ENCODE measurements around the gene PRICKLE2.

The PRICKLE2 gene

GRCh38 chr3:64160000-64160695 lies 65.1 kb downstream of the PRICKLE2 start:
- no peak for DNase-seq

GRCh38 chr3:64158334-64158733 lies 66.9 kb downstream of the PRICKLE2 start:
- DNase-seq: no peak

- DNase-seq: no peak
Observed at GRCh38 chr3:64157150-64158035, 67.9 kb downstream of the PRICKLE2 start.

DNA sequence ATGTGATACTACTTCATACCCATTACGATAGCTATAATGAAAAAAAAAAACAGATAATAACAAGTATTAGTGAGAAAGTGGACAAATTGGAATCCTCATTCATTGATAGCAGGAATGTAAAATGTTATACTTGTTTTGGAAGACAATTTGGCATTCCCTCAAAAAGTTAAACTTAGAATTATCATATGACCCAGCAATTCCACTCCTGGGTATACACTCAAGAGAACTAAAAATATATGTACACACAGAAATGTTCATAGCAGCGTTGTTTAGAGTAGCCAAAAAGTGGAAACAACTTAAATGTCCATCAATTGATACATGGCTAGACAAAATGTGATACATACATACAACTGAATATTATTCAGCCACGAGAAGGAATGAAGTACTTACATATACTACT lies 69.9 kb downstream of the PRICKLE2 start:
- no peak for DNase-seq

- DNase-seq: no peak
Observed at GRCh38 chr3:64152676-64153466, 72.4 kb downstream of the PRICKLE2 start.

DNA sequence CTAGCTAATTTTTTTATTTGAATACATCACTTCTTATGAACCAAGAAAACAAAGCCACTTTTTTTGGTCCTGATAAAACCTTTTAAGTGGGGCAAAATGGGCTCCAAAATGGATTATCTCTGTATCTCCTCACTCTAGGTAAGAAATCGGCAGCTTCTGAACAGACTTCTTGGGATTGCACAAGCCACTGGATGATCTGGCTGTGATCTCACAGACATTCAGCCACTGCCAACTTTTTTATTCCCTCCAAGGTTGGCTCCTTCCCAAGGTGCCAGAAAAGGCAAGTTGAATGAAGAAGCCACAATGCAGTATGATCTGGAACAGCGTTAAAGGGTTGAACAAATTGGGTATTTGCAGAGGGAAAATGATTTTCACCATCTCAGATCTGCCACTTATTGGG lies 73.2 kb downstream of the PRICKLE2 start:
- DNase-seq: no peak

DNA sequence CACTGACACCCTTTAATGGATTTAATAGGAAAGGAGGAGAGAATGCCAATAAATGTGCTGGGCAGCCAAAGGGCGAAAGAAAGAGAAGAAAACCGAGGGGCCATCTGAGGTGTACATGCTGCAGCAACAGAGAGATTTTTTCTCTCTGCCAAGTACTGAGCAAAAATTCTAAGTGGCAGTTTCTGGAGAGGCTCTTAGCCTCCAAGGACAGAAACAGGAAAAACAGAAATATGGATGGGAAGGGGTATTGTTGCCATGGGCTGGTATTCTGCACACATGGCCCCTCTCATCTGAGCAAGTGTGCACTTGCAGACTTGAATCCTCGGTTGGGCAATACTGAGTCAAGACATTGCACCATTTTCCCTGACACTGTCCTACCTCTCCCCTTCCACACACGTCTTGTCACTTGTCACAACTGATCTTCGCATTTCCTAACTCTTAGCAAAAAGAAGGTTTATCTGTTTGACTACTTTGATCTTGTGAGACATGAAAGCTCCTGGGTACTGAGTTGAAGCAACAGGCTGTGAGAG lies 73.9 kb downstream of the PRICKLE2 start:
- no peak for DNase-seq

GRCh38 chr3:64150623-64151207 lies 74.6 kb downstream of the PRICKLE2 start:
- DNase-seq: peak; percentile 58

DNA sequence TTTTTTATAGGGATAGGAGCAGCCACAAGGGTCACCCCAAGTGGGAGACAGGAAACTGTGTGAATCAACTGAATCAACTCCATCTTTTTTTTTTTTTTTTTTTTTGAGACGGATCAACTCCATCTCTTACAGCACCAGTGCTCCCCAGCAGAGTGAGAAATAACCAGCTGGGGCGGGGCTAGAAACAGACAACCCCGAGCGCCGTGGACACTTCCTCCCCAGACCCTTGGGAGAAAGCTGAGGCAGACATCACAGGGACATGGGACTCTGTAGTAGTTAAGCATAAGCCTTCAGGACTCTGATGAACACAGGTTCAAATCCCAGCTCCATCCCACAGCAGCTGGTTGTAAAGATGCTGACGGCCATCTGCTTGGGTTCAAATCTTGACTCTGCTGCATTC lies 75.4 kb downstream of the PRICKLE2 start:
- DNase-seq: no peak

DNA sequence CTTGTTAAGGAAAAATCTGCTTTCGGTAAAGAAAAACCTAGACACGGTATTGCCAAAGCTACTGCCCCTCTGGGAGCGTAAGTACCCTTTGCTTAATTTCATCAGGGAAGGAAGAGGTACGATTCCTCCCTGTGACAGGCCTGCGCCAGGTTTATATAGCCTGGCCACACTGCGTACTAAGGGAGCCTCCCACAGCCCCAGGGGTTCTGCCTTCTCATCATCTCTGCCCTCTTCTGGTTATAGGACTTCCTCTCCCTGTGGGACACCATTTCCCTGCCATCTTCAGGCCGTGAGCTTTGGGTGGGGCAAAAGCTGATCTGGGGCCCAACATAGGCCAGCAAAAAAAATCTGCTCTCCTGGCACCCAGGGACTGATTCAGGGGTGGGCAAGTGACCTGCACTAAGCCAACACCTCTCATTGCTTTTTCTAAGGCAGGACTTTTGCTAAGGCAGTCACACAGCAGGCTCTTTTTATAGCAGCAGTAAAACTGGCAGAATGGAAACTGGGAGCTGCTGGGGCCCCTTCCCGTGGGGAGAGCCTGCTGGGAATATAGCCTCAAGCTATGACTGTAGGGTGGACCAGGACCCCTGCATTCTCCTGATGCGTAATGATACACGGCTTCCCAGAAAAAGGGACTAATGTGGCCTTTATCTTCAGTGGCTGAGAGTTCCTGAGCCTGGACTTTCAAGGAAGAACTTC lies 76.2 kb downstream of the PRICKLE2 start:
- DNase-seq: no peak

DNA sequence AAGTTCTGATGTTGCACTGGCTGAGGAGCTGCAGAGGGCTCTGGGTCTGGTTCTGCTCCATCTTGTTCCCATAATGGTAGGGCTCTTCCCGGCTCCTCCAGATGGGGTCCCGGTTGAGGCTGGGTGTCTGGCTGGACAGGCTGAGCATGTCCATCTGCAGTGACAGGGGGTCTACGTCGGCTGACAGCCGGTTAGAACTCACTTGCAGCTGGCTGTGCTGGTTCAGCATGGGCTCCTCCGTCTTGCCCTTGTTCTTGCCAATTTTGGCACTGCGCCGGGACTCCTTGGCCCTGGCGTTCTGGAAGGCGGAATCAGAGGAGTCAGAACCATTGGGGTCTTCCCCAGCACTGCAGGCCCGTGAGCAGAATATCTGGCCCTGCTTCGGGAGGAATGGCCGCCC lies 78.1 kb downstream of the PRICKLE2 start:
- DNase-seq: no peak

DNA sequence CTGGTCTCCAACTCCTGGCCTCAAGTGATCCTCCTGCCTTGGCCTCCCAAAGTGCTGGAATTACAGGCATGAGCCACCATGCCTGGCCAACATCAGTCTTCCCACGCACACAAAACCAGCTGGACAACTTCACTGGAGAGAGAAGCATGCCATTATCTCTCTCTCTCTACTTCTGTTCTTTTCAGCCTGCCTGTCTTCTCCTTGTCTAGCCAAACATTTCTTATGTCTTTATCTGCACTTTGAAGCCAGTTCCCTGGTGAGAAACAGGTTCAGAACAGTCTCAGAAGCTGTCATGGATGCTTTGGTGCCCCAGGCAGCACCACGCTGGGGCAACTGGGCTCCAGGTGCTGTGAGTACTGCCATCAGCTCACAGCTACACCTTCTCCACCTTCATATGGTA lies 79.8 kb downstream of the PRICKLE2 start:
- no peak for DNase-seq

DNA sequence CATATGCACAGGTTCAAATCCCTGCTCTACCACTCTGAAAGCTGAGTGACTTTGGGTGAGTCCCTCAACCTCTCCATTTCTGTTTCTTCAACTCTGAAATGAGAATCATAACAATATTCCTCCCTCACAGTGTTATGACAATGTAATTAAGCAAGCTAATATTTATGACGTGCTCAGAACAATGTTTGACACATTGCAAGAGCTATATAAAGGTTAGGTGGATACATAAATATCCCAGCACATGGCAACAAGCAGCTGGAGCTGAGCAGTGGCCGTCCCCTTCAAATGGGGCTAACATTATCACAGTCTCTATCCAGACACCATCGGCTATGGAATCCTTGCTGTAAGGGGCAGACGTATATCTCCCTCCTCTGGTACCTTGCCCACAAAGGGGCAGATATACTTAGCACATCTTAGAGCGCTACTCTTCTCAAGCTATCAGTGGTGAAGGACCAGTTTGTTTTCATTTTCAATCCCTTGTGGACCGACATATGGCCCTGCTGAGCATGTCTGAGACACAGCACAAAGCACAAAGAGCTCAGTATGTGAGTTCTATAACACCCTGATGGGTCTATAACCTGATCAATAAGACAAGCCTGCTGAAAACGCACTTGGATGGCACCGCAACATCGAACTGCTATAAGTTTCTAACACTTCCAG lies 80.9 kb downstream of the PRICKLE2 start:
- no peak for DNase-seq

GRCh38 chr3:64143409-64144130 lies 81.7 kb downstream of the PRICKLE2 start:
- no peak for DNase-seq

DNA sequence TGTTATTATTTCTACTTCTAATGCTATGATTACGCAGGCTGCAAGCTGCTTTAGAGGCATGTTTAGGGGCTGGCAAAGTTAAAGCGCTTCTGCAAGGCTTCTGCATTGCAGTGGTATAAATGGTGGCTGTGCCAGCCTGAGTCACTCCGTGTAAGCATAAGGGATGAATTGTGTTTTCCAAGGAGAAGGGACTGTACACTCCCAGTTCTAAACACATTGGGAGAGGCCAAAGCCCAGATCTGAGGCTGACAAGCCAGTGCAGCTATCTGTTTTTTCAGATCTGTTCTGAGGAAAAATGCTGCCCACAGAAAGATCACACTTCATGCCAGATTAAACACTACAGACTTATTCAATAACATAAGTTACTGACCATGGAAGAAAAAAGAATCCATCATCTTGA lies 83.8 kb downstream of the PRICKLE2 start:
- DNase-seq: no peak

- DNase-seq: no peak
Observed at GRCh38 chr3:64140651-64141050, 84.6 kb downstream of the PRICKLE2 start.

DNA sequence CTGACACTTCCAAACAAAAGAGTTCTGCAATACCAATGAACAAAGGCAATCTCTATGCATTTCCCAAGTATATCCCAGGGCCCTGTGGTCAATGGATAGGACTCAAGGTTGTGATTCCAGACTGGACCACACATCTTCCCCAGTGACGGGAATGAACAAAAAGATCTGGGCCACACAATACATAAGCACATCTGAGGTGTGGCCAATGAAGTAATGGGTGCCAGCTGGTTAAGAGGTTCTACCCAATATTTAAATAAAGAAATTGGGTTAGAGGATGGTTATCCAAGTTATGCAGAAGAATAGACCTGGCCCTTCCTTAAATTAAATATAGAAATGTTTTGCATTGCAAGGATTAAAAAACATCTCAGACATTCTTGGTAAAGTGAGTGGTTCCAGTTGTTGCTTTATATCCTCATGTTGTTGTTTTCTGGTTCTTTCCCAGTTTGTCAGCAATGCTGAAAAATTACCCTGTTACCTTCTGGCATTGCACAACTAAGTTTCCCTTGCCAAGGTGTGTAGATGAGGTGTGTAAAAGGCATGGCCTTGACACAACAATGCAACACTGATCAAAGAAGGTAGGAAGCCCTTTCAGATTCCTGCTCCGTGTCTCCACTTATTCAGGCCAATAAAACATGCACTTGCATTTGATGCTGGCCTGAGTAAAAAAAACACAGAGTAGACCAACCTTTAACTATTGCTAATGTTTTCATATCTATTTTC lies 86.5 kb downstream of the PRICKLE2 start:
- no peak for DNase-seq

DNA sequence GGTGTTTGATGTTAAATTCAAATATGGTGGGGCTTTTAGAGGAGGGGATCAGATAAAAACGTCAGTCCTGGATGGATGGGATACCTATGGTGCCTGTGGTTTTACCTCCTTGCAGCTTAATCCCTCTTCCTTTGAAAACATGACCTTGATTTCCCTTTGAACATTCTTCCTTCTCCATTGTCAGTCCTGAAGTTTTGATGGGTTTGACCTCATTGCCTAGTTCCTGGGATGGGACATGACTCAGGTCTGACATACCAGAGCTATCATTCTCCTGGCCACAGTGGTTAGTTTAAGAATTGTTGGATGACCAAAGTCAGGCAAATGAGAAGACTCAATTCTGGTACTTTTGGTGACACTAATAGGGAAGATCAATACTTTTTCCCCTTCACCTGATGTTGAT lies 87.2 kb downstream of the PRICKLE2 start:
- DNase-seq: no peak

GRCh38 chr3:64134882-64135281 lies 90.4 kb downstream of the PRICKLE2 start:
- DNase-seq: no peak

GRCh38 chr3:64133987-64134386 lies 91.3 kb downstream of the PRICKLE2 start:
- no peak for DNase-seq

Data from right kidney (tissue), 1 donor.